Measurements from ENCODE around the gene UGT1A7. TPM values are rescaled to one million over a fixed set of nuclear protein-coding genes. Genes with fewer than 3 reads are reported as not detected.
"Not testable (repeated sequence)": the region's sequence is repeated elsewhere in the genome, so short reads cannot be mapped to it uniquely, and the experiment has no call there.

The UGT1A7 gene
- total RNA-seq, 2 donors from 2014 or later: not detected

DNA sequence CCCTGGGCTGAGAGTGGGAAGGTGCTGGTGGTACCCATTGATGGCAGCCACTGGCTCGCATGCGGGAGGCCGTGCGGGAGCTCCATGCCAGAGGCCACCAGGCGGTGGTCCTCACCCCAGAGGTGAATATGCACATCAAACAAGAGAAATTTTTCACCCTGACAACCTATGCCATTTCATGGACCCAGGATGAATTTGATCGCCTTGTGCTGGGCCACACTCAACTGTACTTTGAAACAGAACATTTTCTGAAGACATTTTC is 65.5 kb downstream of the UGT1A7 start:
- Mint-ChIP-seq H3K4me3 (no peak overlapping the region), H3K36me3 (peaks cover 6% of the 10 kb centered on the region), H3K9me3 (no peaks in the 10 kb centered on the region), H3K27me3 (peaks cover 33% of the 10 kb centered on the region in 2 donors), H3K27ac (no peak overlapping the region), H3K4me1 (ENCODE audit: low read depth in 2 of 2) (no peaks in the 10 kb centered on the region)
- ATAC-seq (no peak), DNase-seq (ENCODE audit: low spot score) (no peak)

DNA sequence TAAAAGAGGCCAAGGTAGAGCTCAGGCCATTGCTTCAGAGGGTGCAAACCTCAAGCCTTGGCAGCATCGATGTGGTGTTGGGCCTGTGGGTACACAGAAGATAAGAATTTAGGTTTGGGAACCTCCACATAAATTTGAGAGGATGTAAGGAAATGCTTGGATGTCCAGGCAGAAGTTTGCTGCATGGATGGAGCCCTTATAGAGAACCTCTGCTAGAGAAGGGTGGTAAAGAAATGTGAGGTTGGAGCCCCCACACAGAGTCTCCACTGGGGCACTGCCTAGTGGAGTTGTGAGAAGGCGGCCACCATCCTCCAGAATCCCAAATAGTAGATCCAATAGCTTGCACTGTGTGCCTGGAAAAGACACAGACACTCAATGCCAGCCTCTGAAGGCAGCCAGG is 69.0 kb downstream of the UGT1A7 start:
- not testable (repeated sequence) for H3K27ac Mint-ChIP-seq; H3K36me3 Mint-ChIP-seq; DNase-seq (ENCODE audit: low spot score); H3K9me3 Mint-ChIP-seq; ATAC-seq; H3K4me3 Mint-ChIP-seq; H3K4me1 Mint-ChIP-seq (ENCODE audit: low read depth in 2 of 2)
- peaks cover 32 to 34% of the 10 kb centered on the region in 2 donors for H3K27me3 Mint-ChIP-seq

DNA sequence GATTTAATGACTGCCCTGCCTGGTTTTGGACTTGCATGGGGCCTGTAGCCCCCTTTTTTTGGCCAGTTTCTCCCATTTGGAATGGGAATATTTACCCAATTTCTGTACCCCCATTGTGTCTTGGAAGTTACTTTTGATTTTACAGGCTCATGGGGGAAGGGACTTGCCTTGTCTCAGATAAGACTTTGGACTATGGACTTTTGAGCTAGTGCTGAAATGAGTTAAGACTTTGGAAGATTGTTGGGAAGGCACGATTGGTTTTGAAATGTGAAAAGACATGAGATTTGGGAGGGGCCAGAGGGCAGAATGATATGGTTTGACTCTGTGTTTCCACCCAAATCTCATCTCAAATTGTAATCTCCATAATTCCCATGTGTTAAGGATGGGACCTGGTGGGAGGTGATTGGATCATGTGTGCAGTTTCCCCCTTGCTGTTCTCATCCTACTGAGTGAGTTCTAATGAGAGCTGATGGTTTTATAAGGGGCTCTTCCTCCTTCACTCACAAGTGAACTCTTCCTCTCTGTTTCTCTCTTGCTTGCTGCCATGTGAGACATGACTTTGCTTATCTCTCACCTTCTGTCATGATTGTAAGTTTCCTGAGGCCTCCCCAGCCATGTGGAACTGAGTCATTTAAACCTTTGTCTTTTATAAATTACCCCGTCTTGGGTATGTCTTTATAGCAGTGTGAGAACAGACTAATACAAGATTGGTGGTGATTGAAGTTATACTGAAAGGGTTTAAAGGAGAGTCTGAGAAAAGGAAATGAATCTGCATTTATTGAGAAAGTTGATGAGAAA is 69.7 kb downstream of the UGT1A7 start:
- H3K9me3 Mint-ChIP-seq; ATAC-seq; DNase-seq (ENCODE audit: low spot score); H3K27ac Mint-ChIP-seq; H3K4me3 Mint-ChIP-seq; H3K36me3 Mint-ChIP-seq; H3K4me1 Mint-ChIP-seq (ENCODE audit: low read depth in 2 of 2): not testable (repeated sequence)
- H3K27me3 Mint-ChIP-seq: peaks cover 31 to 32% of the 10 kb centered on the region in 2 donors

DNA sequence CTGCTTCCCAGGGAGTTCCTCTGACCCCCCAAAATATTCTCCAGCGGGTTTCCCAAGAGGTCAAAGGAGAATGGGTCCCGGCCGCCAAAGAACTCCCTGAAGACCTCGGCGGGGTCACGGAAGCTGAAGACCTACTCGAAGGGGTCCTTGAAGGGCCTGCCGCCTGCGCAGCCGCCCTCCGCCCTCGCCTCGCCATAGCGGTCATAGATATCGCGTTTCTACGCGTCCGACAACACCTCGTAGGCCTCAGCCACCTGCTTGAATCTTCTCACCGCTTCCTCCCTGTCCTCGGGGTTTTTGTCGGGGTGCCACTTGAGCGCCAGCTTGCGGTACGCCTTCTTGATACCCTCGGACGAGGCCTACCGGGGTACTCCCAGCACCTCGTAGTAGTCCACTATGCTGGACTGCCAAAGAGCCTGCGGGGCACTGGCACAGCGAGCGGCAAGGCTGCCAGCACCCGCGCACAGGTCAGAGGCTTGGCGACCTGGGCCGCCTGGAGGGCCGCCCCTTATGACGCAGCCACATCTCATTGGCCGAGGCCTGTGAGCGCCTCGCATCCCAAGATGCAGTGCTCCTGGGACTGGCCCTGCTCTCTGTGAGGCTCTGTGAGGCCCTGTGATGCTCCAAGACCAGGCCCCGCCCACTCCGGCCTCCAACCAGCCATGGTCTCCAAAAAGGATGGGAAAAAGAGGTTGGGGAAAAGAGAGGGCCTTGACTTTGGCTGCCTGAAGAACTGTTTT is 73.3 kb downstream of the UGT1A7 start:
- no peaks in the 10 kb centered on the region for H3K4me1 Mint-ChIP-seq (ENCODE audit: low read depth in 2 of 2)
- no peak overlapping the region for H3K4me3 Mint-ChIP-seq
- H3K9me3 Mint-ChIP-seq: no peaks in the 10 kb centered on the region
- peaks cover 3% of the 10 kb centered on the region for H3K36me3 Mint-ChIP-seq
- H3K27ac Mint-ChIP-seq: no peak overlapping the region
- peaks cover 8 to 18% of the 10 kb centered on the region in 2 donors for H3K27me3 Mint-ChIP-seq
- DNase-seq (ENCODE audit: low spot score) (no peak), ATAC-seq (no peak)

DNA sequence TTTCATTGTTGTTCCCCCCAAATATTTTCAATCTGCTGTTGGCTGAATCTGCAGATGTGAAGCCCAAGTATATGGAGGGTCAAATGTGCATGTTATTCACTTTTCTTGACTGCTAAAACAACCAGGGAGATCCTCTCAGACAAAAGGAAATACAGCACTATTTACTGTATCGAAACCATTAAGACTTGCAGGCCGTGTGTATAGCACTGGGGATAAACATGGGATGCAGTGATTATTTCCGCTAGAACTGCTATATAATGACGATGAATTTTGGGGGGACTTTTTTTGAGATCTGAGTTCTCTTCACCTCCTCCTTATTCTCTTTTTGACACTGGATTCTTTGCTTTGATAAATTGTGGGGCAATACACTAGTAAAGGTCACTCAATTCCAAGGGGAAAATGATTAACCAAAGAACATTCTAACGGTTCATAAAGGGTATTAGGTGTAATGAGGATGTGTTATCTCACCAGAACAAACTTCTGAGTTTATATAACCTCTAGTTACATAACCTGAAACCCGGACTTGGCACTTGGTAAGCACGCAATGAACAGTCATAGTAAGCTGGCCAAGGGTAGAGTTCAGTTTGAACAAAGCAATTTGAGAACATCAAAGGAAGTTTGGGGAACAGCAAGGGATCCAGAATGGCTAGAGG is 74.9 kb downstream of the UGT1A7 start:
- Mint-ChIP-seq H3K27ac (no peak overlapping the region), H3K36me3 (no peaks in the 10 kb centered on the region), H3K9me3 (no peaks in the 10 kb centered on the region), H3K27me3 (peaks cover 6 to 14% of the 10 kb centered on the region in 2 donors), H3K4me1 (ENCODE audit: low read depth in 2 of 2) (no peaks in the 10 kb centered on the region), H3K4me3 (no peak overlapping the region)
- DNase-seq (ENCODE audit: low spot score) (no peak), ATAC-seq (no peak)

DNA sequence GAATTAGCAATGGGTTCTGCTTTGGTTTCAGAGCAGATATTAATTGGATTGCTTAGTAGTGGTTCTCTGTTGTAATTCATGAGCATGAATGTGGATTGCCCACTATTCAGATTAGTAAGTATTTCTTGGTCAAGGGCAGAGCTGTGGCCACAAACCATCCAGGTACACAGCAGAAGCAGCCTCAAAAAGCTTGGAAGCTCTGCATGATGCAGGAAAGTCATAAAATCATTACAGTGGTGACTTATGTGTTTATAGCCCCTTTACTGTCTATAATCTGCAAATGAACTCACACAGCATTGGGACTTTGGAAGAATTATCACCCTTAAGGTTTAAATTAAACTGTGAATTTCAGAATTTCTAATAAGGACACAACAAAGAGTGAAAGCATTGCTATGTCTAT is 76.4 kb downstream of the UGT1A7 start:
- no peak overlapping the region for H3K27ac Mint-ChIP-seq
- peaks cover 6 to 9% of the 10 kb centered on the region in 2 donors for H3K27me3 Mint-ChIP-seq
- no peak overlapping the region for H3K4me3 Mint-ChIP-seq
- H3K36me3 Mint-ChIP-seq: no peaks in the 10 kb centered on the region
- no peaks in the 10 kb centered on the region for H3K4me1 Mint-ChIP-seq (ENCODE audit: low read depth in 2 of 2)
- no peaks in the 10 kb centered on the region for H3K9me3 Mint-ChIP-seq
- DNase-seq (ENCODE audit: low spot score) (no peak), ATAC-seq (no peak)

DNA sequence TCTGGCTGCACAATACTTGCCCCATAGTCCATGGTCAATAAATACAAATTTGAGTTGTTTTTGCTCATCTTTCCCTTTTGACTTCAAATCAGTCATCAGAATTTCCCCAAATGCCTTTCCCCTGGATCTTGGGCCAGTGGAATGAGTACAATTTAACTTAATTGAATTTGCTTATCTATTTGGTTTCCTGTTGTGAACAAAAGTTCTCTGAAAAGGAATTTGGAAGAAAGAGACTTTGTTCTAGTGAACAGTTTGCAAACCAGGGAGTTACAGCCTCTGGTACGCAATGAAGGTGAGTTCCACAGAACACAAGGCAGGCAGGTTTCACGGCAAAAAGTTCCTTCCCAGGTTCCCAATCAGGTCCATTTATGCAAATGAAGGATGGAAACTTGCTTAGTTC is 77.1 kb downstream of the UGT1A7 start:
- Mint-ChIP-seq H3K36me3 (no peaks in the 10 kb centered on the region), H3K4me3 (no peak overlapping the region)
- ATAC-seq: no peak

DNA sequence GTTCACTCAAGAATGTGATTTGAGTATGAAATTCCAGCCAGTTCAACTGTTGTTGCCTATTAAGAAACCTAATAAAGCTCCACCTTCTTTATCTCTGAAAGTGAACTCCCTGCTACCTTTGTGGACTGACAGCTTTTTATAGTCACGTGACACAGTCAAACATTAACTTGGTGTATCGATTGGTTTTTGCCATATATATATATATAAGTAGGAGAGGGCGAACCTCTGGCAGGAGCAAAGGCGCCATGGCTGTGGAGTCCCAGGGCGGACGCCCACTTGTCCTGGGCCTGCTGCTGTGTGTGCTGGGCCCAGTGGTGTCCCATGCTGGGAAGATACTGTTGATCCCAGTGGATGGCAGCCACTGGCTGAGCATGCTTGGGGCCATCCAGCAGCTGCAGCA is 78.3 kb downstream of the UGT1A7 start, which contains the start of gene UGT1A1:
UGT1A1 (plus strand) TSS at position 228 of the 400 bp plus-strand sequence; CDS start at position 246, 18 bp downstream.
- no peaks in the 10 kb centered on the region for H3K36me3 Mint-ChIP-seq
- H3K27me3 Mint-ChIP-seq: peaks cover 18 to 20% of the 10 kb centered on the region in 2 donors
- no peak for ATAC-seq
- no peak within 1 kb of the TSS for H3K4me3 Mint-ChIP-seq
- DNase-seq (ENCODE audit: low spot score): no peak
- no peaks in the 10 kb centered on the region for H3K4me1 Mint-ChIP-seq (ENCODE audit: low read depth in 2 of 2)
- no peaks in the 10 kb centered on the region for H3K9me3 Mint-ChIP-seq
- H3K27ac Mint-ChIP-seq: no peak within 1 kb of the TSS

More for the DNA sequence above, 77.1 kb downstream of the UGT1A7 start:
- Mint-ChIP-seq H3K4me1 (ENCODE audit: low read depth in 2 of 2) (no peaks in the 10 kb centered on the region), H3K9me3 (no peaks in the 10 kb centered on the region), H3K27me3 (peaks cover 13 to 14% of the 10 kb centered on the region in 2 donors), H3K27ac (no peak overlapping the region)
- DNase-seq (ENCODE audit: low spot score): no peak

DNA sequence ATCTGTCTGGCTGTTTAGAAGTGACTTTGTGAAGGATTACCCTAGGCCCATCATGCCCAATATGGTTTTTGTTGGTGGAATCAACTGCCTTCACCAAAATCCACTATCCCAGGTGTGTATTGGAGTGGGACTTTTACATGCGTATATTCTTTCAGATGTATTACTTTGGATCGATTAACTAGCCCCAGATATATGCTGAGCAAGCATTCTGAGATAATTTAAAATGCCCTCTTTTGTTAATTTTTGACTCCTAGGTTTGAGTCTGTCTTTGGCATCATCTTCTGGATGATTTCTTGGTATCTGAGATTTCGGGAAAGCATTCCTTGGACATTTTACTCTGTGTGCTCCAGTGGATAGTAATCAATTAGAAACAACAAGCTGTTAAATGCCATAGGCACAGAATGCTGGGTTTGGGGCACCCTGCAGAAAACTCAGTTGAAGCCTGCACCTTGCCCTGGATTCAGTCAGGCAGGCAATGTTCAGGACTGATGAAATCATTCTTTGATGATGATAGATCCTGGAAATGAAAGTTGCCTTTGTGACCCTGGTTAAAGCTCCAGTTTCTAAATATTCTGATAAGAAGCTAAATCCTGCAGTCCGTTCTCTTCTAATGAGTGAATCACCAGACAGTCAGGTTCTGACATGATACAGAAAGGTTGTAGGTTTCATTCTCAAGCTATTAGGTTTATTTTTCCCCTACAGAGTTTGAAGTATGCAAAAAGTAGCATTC is 79.5 kb downstream of the UGT1A7 start:
- H3K4me3 Mint-ChIP-seq: no peak overlapping the region
- H3K36me3 Mint-ChIP-seq: no peaks in the 10 kb centered on the region
- H3K9me3 Mint-ChIP-seq: no peaks in the 10 kb centered on the region
- no peak for DNase-seq (ENCODE audit: low spot score)
- no peak for ATAC-seq
- H3K4me1 Mint-ChIP-seq (ENCODE audit: low read depth in 2 of 2): no peaks in the 10 kb centered on the region
- no peak overlapping the region for H3K27ac Mint-ChIP-seq
- peaks cover 20 to 21% of the 10 kb centered on the region in 2 donors for H3K27me3 Mint-ChIP-seq

DNA sequence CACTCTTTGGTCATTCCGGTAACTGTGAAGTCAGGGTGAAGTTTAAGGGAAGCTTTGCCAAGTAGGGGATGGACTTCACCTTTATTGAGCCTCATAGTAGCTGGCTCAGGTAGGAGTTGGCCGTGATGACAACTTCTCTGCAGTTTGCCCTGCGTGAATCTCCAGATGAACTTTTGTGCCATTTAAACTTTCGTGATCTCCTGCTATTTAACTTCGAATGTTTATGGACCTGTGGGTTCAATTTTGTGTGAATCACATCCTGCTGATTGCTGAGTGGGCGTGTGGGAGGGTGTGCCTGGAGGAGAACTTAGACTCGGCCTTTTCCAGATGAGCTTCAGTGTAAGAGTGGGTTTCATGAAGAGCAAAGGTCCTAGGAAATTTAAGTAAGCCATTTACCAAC is 82.6 kb downstream of the UGT1A7 start:
- Mint-ChIP-seq H3K27ac (no peak overlapping the region), H3K4me3 (no peak overlapping the region), H3K9me3 (no peaks in the 10 kb centered on the region), H3K36me3 (no peaks in the 10 kb centered on the region), H3K27me3 (peaks cover 21 to 38% of the 10 kb centered on the region in 2 donors), H3K4me1 (ENCODE audit: low read depth in 2 of 2) (no peaks in the 10 kb centered on the region)
- ATAC-seq: no peak
- DNase-seq (ENCODE audit: low spot score): no peak

DNA sequence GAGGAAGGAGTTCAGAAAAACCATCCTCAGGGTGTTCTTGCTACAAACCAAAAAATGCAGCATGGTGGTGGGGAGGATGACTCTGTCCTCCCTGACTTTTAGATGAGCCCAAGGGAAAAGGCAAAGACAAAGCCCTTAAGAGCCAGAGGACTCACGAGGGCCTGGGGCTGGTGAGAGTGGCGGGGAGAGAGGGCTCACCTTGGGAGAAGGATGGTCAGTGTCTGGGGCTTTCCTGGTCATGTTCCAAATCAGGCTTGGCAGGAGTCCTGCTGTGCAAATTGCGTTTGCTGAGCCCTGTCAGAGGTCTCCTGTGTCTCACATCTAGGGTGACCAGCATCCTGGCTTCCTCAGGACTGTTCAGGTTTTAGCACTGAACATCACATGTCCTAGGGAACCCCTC is 83.1 kb downstream of the UGT1A7 start:
- no peaks in the 10 kb centered on the region for H3K9me3 Mint-ChIP-seq
- H3K27me3 Mint-ChIP-seq: peaks cover 23 to 42% of the 10 kb centered on the region in 2 donors
- no peak overlapping the region for H3K4me3 Mint-ChIP-seq
- no peak overlapping the region for H3K27ac Mint-ChIP-seq
- no peaks in the 10 kb centered on the region for H3K36me3 Mint-ChIP-seq
- ATAC-seq (no peak), DNase-seq (ENCODE audit: low spot score) (no peak)
- H3K4me1 Mint-ChIP-seq (ENCODE audit: low read depth in 2 of 2): no peaks in the 10 kb centered on the region

DNA sequence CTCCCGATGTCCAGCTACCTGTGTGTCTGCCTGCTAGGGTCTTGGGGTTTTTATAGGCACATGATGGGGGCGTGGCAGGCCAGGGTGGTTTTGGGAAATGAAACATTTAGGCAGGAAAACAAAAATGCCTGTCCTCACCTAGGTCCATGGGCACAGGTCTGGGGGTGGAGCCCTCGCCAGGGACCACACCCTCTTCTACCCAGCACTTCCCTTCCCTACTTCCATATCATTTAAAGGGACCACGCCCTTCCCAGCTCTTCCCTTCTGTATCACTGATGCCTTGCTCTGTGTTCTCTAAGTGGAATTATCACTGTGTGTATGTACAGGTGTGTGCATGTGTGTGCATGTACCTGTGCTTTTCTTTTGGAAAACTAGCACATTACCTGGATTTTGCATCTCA is 84.7 kb downstream of the UGT1A7 start:
- ATAC-seq: no peak

DNA sequence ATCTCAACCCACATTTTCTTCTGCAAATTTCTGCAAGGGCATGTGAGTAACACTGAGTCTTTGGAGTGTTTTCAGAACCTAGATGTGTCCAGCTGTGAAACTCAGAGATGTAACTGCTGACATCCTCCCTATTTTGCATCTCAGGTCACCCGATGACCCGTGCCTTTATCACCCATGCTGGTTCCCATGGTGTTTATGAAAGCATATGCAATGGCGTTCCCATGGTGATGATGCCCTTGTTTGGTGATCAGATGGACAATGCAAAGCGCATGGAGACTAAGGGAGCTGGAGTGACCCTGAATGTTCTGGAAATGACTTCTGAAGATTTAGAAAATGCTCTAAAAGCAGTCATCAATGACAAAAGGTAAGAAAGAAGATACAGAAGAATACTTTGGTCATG is 86.4 kb downstream of the UGT1A7 start:
- Mint-ChIP-seq H3K36me3 (no peaks in the 10 kb centered on the region), H3K4me3 (no peak overlapping the region), H3K27me3 (peaks cover 23 to 52% of the 10 kb centered on the region in 2 donors), H3K4me1 (ENCODE audit: low read depth in 2 of 2) (no peaks in the 10 kb centered on the region), H3K9me3 (no peaks in the 10 kb centered on the region), H3K27ac (no peak overlapping the region)
- DNase-seq (ENCODE audit: low spot score) (no peak), ATAC-seq (no peak)

More for the DNA sequence above, 84.7 kb downstream of the UGT1A7 start:
- no peak overlapping the region for H3K27ac Mint-ChIP-seq
- peaks cover 23 to 48% of the 10 kb centered on the region in 2 donors for H3K27me3 Mint-ChIP-seq
- H3K36me3 Mint-ChIP-seq: no peaks in the 10 kb centered on the region
- no peak overlapping the region for H3K4me3 Mint-ChIP-seq
- DNase-seq (ENCODE audit: low spot score): no peak
- no peaks in the 10 kb centered on the region for H3K4me1 Mint-ChIP-seq (ENCODE audit: low read depth in 2 of 2)
- no peaks in the 10 kb centered on the region for H3K9me3 Mint-ChIP-seq
